ENCODE data around the gene PARVB. TPM values are rescaled to one million over a fixed set of nuclear protein-coding genes. Genes with fewer than 3 reads are reported as not detected.

The PARVB gene
- total RNA-seq, 1 donor from 2014 or later, result 49.3 TPM

GRCh38 chr22:44185237-44186120, 161.4 kb downstream of the PARVB start:
- DNase-seq (peak; percentile 46), ATAC-seq (no peak)
- intact Hi-C loops (cut with DNase I), result no loop called here

GRCh38 chr22:44186121-44186510, 162.0 kb downstream of the PARVB start:
- no peak overlapping the region for H3K4me3 ChIP-seq
- peaks cover 6% of the 10 kb centered on the region for H3K4me1 ChIP-seq
- H3K9me3 ChIP-seq, result no peaks in the 10 kb centered on the region
- intact Hi-C loops (cut with DNase I), result no loop called here
- no peak for TF ChIP-seq CTCF (IDR thresholded peaks at IDR 0.05)
- H3K27me3 ChIP-seq, result peaks cover 8% of the 10 kb centered on the region
- peak; percentile 46 for DNase-seq
- H3K36me3 ChIP-seq, result no peaks in the 10 kb centered on the region
- ATAC-seq, result no peak
- H3K27ac ChIP-seq, result no peak overlapping the region

More at GRCh38 chr22:44185237-44186120, 161.4 kb downstream of the PARVB start:
- peaks cover 8% of the 10 kb centered on the region for H3K27me3 ChIP-seq
- no peaks in the 10 kb centered on the region for H3K36me3 ChIP-seq
- no peak overlapping the region for H3K4me3 ChIP-seq
- no peak for TF ChIP-seq CTCF (IDR thresholded peaks at IDR 0.05)
- no peak overlapping the region for H3K27ac ChIP-seq
- H3K4me1 ChIP-seq, result peaks cover 6% of the 10 kb centered on the region
- H3K9me3 ChIP-seq, result no peaks in the 10 kb centered on the region

- H3K36me3 ChIP-seq, result no peaks in the 10 kb centered on the region
- H3K27me3 ChIP-seq, result peaks cover 5% of the 10 kb centered on the region
- peaks cover 6% of the 10 kb centered on the region for H3K4me1 ChIP-seq
- H3K27ac ChIP-seq, result no peak overlapping the region
- no peak for TF ChIP-seq CTCF (IDR thresholded peaks at IDR 0.05)
- H3K9me3 ChIP-seq, result no peaks in the 10 kb centered on the region
- intact Hi-C loops (cut with DNase I), result no loop called here
- DNase-seq, result peak; percentile 53
- no peak for ATAC-seq
- no peak overlapping the region for H3K4me3 ChIP-seq
These were observed 162.6 kb downstream of the PARVB start for GRCh38 chr22:44186737-44187136.

GRCh38 chr22:44187652-44188230, 163.6 kb downstream of the PARVB start:
- intact Hi-C loops (cut with DNase I), result no loop called here
- peak; percentile 30 for DNase-seq
- no peak for TF ChIP-seq CTCF (IDR thresholded peaks at IDR 0.05)
- ATAC-seq, result no peak
- no peaks in the 10 kb centered on the region for H3K36me3 ChIP-seq
- no peak overlapping the region for H3K4me3 ChIP-seq
- peaks cover 6% of the 10 kb centered on the region for H3K4me1 ChIP-seq
- H3K27ac ChIP-seq, result no peak overlapping the region
- H3K27me3 ChIP-seq, result no peaks in the 10 kb centered on the region
- no peaks in the 10 kb centered on the region for H3K9me3 ChIP-seq

GRCh38 chr22:44188316-44188715, 164.2 kb downstream of the PARVB start:
- Histone ChIP-seq H3K36me3 (no peaks in the 10 kb centered on the region), H3K4me1 (peaks cover under 1% of the 10 kb centered on the region), H3K27ac (no peak overlapping the region), H3K9me3 (no peaks in the 10 kb centered on the region), H3K27me3 (no peaks in the 10 kb centered on the region), H3K4me3 (no peak overlapping the region)
- intact Hi-C loops (cut with DNase I), result no loop called here
- TF ChIP-seq CTCF (IDR thresholded peaks at IDR 0.05), result no peak
- ATAC-seq (no peak), DNase-seq (peak; percentile 39)

All from upper lobe of right lung (tissue), 1 donor.